K562 (cell line): ENCODE results near the gene NTSR1. TPM values are rescaled to one million over a fixed set of nuclear protein-coding genes. Genes with fewer than 3 reads are reported as not detected.
A peak's percentile ranks its signal among the peaks of the same experiment; 100 is the strongest.

ENCODE experiments used
- ARID2 ChIP-seq: fragments of 450-650 bp; IDR thresholded peaks from 2 replicates; pipeline ENCODE4 v1.6.1; 2017; ENCODE audit warnings: antibody characterized with exemption, mild to moderate bottlenecking
- CTCFL ChIP-seq: IDR thresholded peaks from 2 replicates; pipeline ENCODE4 v1.6.1; 2011; ENCODE audit warnings: borderline replicate concordance, low read depth, mild to moderate bottlenecking, moderate library complexity, low read length; ENCODE audit not compliant: insufficient read depth, poor library complexity, severe bottlenecking
- GATA2 ChIP-seq: sonication (generic); formaldehyde crosslinking; IDR thresholded peaks from 2 replicates; pipeline ENCODE4 v1.4.0; 2020; ENCODE audit warnings: mild to moderate bottlenecking, missing genetic modification reagents
- GTF2B ChIP-seq: IDR thresholded peaks from 2 replicates; pipeline ENCODE4 v1.6.1; 2011; ENCODE audit not compliant: insufficient read length; ENCODE audit errors: extremely low read depth
- HDGF ChIP-seq: fragments of 450-650 bp; IDR thresholded peaks from 2 replicates; pipeline ENCODE4 v1.6.1; 2016
- JUND ChIP-seq, 2 experiments: IDR thresholded peaks; 2 replicates in 1 of 2; 3 replicates in 1 of 2; pipeline ENCODE4 v1.6.1; 2011; ENCODE audit warnings: borderline replicate concordance in 2 of 2, low read depth in 2 of 2, low read length in 2 of 2, improper control_type of control experiment in 1 of 2, missing biosample characterization in 1 of 2, missing genetic modification characterization in 1 of 2, missing genetic modification reagents in 1 of 2
- NELFE ChIP-seq: IDR thresholded peaks from 2 replicates; pipeline ENCODE4 v1.6.1; 2011; ENCODE audit warnings: mild to moderate bottlenecking; ENCODE audit not compliant: insufficient read depth, insufficient read length
- POLR2H ChIP-seq: IDR thresholded peaks from 2 replicates; pipeline ENCODE4 v1.6.1; 2016; ENCODE audit warnings: missing genetic modification characterization, low read depth, mild to moderate bottlenecking, control low read depth, missing compliant biosample characterization, moderate library complexity
- PTTG1 ChIP-seq: fragments of 450-650 bp; IDR thresholded peaks from 2 replicates; pipeline ENCODE4 v1.6.1; 2016; ENCODE audit warnings: low read depth, mild to moderate bottlenecking, missing genetic modification characterization, missing compliant biosample characterization
- SRF ChIP-seq, 2 experiments: fragments of 250-450, 450-650 bp in 1 of 2; sonication (Bioruptor Pico) in 1 of 2; sonication (generic) in 1 of 2; formaldehyde crosslinking; IDR thresholded peaks; 2 replicates each; pipeline versions ENCODE4 v1.5.0 to v1.5.1; 2020 to 2022; ENCODE audit warnings: mild to moderate bottlenecking in 1 of 2, missing genetic modification reagents in 1 of 2
- SRSF7 ChIP-seq: fragments of 200-400 bp; formaldehyde crosslinking; optimal IDR thresholded peaks from 2 replicates; pipeline ENCODE3; 2017; ENCODE audit warnings: mild to moderate bottlenecking, low read depth, low read length
- TFAM ChIP-seq: fragments of 250-450 bp; sonication (Bioruptor Pico); conservative IDR thresholded peaks from 2 replicates; pipeline ENCODE4 v1.5.0; 2021; ENCODE audit warnings: mild to moderate bottlenecking, moderate library complexity
- ZFP1 ChIP-seq: fragments of 450-650 bp; formaldehyde crosslinking; IDR thresholded peaks from 2 replicates; pipeline ENCODE4 v1.4.0; 2020; ENCODE audit warnings: mild to moderate bottlenecking, mixed read lengths
- polyA plus RNA-seq, 8 experiments: library from polyadenylated mRNA; depleted of rRNA in 4 of 8; stranded (reverse) in 5 of 8; unstranded in 3 of 8; fragments of >200 nt; fragmentation: Nextera tagmentation in 2 of 8; fragmentation: Illumina TruSeq in 1 of 8; extraction: Ambion mirVana in 2 of 8; extraction: Trizol in 1 of 8; gene quantifications; 2 replicates each; pipeline versions ENCODE4 v1.2.1 to v1.2.3, GENCODE V29; 2011 to 2014; ENCODE audit warnings: inconsistent platforms in 1 of 8, missing spikeins in 1 of 8
- total RNA-seq, 7 experiments: library from RNA; depleted of rRNA in 6 of 7; stranded (reverse); fragments of >200 nt in 6 of 7; fragmentation: Illumina TruSeq in 2 of 7; extraction: Trizol in 2 of 7; gene quantifications; 2 replicates each; pipeline versions ENCODE4 v1.2.1 to v1.2.3, GENCODE V29; 2011 to 2021; ENCODE audit warnings: low replicate concordance in 1 of 7
- TF ChIP-seq, protein P1 (sequence below), 2 experiments: fragments of 150-350 bp in 1 of 2; IDR thresholded peaks; 2 replicates each; pipeline ENCODE4 v1.6.1; 2012 to 2016; ENCODE audit warnings: low read depth in 2 of 2, low read length in 2 of 2, mild to moderate bottlenecking in 1 of 2, moderate library complexity in 1 of 2
- TF ChIP-seq, protein P2 (sequence below), 2 experiments: fragments of 450-650 bp; IDR thresholded peaks; 2 replicates each; pipeline ENCODE4 v1.6.1; 2018; ENCODE audit warnings: mild to moderate bottlenecking in 2 of 2, low read depth in 1 of 2; ENCODE audit not compliant: partially characterized antibody in 2 of 2

NTSR1 gene
- total and polyA plus RNA-seq, 9 of the 15 experiments (the other 6 are each of a cell fraction or from before 2014, with no cell fraction given) = 0.04 to 0.40 (median 0.13) TPM; not detected in 3

- no peak for TF ChIP-seq CTCFL
- no peak for TF ChIP-seq NELFE
- TF ChIP-seq SRF (CRISPR knock-in tag; IDR thresholded peaks at IDR 0.05) = no peak
- no peak for TF ChIP-seq SRSF7
- no peak for TF ChIP-seq GTF2B
- TF ChIP-seq TFAM (CRISPR knock-in tag) = no peak
- no peak for TF ChIP-seq PTTG1
- TF ChIP-seq, protein P1, sequence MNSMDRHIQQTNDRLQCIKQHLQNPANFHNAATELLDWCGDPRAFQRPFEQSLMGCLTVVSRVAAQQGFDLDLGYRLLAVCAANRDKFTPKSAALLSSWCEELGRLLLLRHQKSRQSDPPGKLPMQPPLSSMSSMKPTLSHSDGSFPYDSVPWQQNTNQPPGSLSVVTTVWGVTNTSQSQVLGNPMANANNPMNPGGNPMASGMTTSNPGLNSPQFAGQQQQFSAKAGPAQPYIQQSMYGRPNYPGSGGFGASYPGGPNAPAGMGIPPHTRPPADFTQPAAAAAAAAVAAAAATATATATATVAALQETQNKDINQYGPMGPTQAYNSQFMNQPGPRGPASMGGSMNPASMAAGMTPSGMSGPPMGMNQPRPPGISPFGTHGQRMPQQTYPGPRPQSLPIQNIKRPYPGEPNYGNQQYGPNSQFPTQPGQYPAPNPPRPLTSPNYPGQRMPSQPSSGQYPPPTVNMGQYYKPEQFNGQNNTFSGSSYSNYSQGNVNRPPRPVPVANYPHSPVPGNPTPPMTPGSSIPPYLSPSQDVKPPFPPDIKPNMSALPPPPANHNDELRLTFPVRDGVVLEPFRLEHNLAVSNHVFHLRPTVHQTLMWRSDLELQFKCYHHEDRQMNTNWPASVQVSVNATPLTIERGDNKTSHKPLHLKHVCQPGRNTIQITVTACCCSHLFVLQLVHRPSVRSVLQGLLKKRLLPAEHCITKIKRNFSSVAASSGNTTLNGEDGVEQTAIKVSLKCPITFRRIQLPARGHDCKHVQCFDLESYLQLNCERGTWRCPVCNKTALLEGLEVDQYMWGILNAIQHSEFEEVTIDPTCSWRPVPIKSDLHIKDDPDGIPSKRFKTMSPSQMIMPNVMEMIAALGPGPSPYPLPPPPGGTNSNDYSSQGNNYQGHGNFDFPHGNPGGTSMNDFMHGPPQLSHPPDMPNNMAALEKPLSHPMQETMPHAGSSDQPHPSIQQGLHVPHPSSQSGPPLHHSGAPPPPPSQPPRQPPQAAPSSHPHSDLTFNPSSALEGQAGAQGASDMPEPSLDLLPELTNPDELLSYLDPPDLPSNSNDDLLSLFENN (IDR thresholded peaks at IDR 0.05; ENCODE audit: low read depth in 2 of 2, low read length in 2 of 2) = no peak
- no peak for TF ChIP-seq POLR2H (tag)
- TF ChIP-seq GATA2 (CRISPR knock-in tag) = no peak
- TF ChIP-seq HDGF = no peak
- TF ChIP-seq, protein P2, sequence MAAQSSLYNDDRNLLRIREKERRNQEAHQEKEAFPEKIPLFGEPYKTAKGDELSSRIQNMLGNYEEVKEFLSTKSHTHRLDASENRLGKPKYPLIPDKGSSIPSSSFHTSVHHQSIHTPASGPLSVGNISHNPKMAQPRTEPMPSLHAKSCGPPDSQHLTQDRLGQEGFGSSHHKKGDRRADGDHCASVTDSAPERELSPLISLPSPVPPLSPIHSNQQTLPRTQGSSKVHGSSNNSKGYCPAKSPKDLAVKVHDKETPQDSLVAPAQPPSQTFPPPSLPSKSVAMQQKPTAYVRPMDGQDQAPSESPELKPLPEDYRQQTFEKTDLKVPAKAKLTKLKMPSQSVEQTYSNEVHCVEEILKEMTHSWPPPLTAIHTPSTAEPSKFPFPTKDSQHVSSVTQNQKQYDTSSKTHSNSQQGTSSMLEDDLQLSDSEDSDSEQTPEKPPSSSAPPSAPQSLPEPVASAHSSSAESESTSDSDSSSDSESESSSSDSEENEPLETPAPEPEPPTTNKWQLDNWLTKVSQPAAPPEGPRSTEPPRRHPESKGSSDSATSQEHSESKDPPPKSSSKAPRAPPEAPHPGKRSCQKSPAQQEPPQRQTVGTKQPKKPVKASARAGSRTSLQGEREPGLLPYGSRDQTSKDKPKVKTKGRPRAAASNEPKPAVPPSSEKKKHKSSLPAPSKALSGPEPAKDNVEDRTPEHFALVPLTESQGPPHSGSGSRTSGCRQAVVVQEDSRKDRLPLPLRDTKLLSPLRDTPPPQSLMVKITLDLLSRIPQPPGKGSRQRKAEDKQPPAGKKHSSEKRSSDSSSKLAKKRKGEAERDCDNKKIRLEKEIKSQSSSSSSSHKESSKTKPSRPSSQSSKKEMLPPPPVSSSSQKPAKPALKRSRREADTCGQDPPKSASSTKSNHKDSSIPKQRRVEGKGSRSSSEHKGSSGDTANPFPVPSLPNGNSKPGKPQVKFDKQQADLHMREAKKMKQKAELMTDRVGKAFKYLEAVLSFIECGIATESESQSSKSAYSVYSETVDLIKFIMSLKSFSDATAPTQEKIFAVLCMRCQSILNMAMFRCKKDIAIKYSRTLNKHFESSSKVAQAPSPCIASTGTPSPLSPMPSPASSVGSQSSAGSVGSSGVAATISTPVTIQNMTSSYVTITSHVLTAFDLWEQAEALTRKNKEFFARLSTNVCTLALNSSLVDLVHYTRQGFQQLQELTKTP (IDR thresholded peaks at IDR 0.05; ENCODE audit: low read depth in 1 of 2, partially characterized antibody in 2 of 2) = no peak
- TF ChIP-seq ARID2 = no peak
- 0 out of 2 replicates have a peak, but pooled peaks have one; percentile 5 for TF ChIP-seq JUND (IDR thresholded peaks at IDR 0.05; ENCODE audit: borderline replicate concordance, low read depth, low read length)
- TF ChIP-seq JUND (tag; IDR thresholded peaks at IDR 0.05; ENCODE audit: borderline replicate concordance, low read depth, low read length) = no peak
- no peak for TF ChIP-seq ZFP1 (CRISPR knock-in tag)
These were observed 7.7 kb downstream of the NTSR1 start (continued) for GRCh38 chr20:62716198-62716940.
